ENCODE results near the gene MYO9B. TPM values are rescaled to one million over a fixed set of nuclear protein-coding genes. Genes with fewer than 3 reads are reported as not detected.
A peak's percentile ranks its signal among the peaks of the same experiment; 100 is the strongest.

MYO9B gene
- total RNA-seq, 1 donor from 2014 or later: 33.2 TPM

- ATAC-seq (no peak), DNase-seq (ENCODE audit: missing footprints) (no peak)
- intact Hi-C loops (cut with DNase I): loop anchor here (1.0 kb wide), 1 partner anchor 281 kb away; no protein-coding TSS in a partner anchor
Observed at GRCh38 chr19:17052439-17052838, 23.1 kb upstream of the MYO9B start.

DNA sequence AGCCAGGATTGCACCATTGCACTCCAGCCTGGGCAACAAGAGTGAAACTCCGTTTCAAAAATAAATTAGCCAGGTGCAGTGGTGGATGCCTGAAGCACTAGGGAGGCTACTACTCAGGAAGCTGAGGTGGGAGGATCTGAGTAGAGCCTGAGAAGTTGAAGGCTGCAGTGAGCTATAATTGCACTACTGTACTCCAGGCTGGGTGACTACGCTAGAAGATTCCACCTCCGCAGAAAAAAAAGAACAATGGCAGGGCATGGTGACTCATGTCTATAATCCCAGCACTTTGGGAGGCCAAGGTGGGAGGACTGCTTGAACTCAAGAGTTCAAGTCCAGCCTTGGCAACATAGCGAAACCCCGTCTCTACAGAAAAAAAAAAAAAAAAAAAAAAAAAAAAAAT is 20.8 kb upstream of the MYO9B start:
- intact Hi-C loops (cut with DNase I): no loop called here
- ATAC-seq (no peak), DNase-seq (ENCODE audit: missing footprints) (no peak)

- ATAC-seq (no peak), DNase-seq (ENCODE audit: missing footprints) (peak; percentile 43)
- intact Hi-C loops (cut with DNase I): no loop called here
Observed at GRCh38 chr19:17055636-17056035, 19.9 kb upstream of the MYO9B start.

GRCh38 chr19:17058236-17058635 is 17.3 kb upstream of the MYO9B start:
- DNase-seq (ENCODE audit: missing footprints) (no peak), ATAC-seq (no peak)
- intact Hi-C loops (cut with DNase I): no loop called here

DNA sequence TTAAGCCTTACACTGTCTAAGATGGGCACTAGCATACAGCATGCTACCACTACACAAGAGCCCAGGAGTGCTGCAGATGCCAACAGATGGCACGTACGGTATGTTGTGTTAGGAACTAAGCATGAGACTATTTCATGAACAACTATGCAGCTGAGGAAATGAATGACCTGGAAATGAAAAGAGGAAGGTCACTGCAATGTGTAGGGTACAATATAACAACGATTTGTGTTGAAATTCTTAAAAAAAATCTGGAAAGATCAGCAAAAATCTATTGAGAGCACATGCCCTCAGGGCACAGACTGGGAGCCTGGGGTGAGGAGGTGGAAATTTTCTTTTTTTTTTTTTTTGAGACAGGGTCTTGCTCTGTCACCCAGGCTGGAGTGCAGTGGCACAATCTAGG is 14.8 kb upstream of the MYO9B start:
- no peak for DNase-seq (ENCODE audit: missing footprints)
- intact Hi-C loops (cut with DNase I): no loop called here
- ATAC-seq: no peak

GRCh38 chr19:17061205-17061604 is 14.4 kb upstream of the MYO9B start:
- no peak for DNase-seq (ENCODE audit: missing footprints)
- intact Hi-C loops (cut with DNase I): no loop called here
- no peak for ATAC-seq

- ATAC-seq: no peak
- intact Hi-C loops (cut with DNase I): no loop called here
Observed at GRCh38 chr19:17061691-17062090, 13.9 kb upstream of the MYO9B start.

DNA sequence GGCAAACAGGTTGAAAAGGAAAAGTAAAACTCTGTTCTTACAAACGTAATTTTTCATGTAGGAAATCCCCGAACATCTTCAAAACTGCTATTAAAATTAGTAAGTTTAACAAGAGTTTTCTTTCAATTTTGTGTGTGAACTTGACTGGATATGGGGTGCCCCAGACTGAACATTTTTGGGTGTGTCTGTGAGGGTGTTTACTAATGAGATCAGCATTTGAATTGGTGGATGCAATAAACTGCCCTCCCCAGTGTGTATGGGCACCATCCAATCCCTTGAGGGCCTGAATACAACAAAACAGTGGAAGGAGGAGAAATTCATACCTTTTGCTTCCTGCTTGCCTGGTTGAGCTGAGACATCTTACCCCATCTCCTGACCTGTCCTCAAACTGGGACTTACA is 12.1 kb upstream of the MYO9B start:
- ATAC-seq (no peak), DNase-seq (ENCODE audit: missing footprints) (no peak)
- intact Hi-C loops (cut with DNase I): no loop called here

More at GRCh38 chr19:17061691-17062090, 13.9 kb upstream of the MYO9B start:
- DNase-seq (ENCODE audit: missing footprints): no peak

GRCh38 chr19:17069193-17069592 is 6.4 kb upstream of the MYO9B start:
- no peak for ATAC-seq
- intact Hi-C loops (cut with DNase I): loop anchor here (5.0 kb wide), 1 partner anchor 98 kb away; no protein-coding TSS in a partner anchor
- DNase-seq (ENCODE audit: missing footprints): no peak

DNA sequence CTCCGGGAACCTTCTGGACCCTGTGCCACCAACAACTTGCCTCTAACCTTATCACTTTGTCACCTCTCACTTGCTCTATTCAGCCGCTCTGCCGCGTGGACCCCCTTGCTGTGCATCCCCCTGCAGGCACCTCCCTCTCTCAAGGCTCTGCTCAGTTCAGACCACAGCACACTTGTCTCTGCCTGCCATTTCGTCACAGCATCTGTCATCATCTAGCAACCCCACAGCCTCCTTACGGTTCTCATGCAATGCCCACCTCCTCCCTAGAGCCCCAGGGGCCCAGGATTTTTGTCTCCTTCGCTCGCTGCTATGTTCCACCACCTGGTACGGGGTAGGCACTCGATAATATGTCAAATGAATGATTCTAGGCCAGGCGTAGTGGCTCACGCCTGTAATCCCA is 5.2 kb upstream of the MYO9B start:
- DNase-seq (ENCODE audit: missing footprints): no peak
- intact Hi-C loops (cut with DNase I): no loop called here
- no peak for ATAC-seq

GRCh38 chr19:17070912-17071311 is 4.7 kb upstream of the MYO9B start:
- DNase-seq (ENCODE audit: missing footprints): no peak
- intact Hi-C loops (cut with DNase I): no loop called here
- ATAC-seq: no peak

DNA sequence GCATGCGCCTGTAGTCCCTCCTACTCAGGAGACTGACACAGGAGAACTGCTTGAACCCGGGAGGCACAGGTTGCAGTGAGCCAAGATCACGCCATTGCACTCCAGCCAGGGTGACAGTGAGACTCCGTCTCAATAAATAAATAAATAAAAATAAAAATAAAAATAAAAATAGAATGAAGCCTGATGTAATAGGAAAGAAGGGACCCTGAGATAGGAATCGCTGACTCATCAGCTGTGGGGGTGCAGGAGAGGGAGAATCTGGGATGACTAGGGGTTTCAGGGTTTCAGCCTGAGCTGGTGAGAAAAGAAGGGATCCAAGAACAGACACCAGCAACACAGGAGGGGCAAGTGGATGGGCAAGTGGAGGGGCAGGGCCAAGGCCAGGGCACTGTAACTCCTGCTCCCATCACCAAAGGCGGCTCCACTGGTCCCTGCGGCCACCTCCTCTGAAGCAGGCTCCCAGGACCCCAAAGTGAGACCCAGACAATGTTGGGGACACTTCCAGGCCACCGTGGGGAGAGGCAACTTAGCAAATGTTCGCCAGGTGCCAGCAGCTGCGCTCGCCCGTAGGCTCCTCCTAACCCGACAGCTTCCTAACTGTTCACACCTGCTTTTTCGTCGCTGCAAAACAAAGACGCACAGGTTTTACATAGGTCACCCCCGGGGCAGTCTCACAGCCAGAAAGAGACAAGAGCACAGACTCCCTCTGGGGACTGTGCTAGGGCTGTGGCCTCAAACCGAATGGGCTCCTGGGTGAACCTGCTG is 1.5 kb upstream of the MYO9B start:
- DNase-seq (ENCODE audit: missing footprints) (no peak), ATAC-seq (no peak)
- intact Hi-C loops (cut with DNase I): no loop called here

GRCh38 chr19:17074634-17075034 is 943 bp upstream of the MYO9B start:
- DNase-seq (ENCODE audit: missing footprints) (no peak), ATAC-seq (no peak)
- intact Hi-C loops (cut with DNase I): loop anchor here (5.0 kb wide), 1 partner anchor 153 kb away; the partner anchor contains the start of gene OCEL1

DNA sequence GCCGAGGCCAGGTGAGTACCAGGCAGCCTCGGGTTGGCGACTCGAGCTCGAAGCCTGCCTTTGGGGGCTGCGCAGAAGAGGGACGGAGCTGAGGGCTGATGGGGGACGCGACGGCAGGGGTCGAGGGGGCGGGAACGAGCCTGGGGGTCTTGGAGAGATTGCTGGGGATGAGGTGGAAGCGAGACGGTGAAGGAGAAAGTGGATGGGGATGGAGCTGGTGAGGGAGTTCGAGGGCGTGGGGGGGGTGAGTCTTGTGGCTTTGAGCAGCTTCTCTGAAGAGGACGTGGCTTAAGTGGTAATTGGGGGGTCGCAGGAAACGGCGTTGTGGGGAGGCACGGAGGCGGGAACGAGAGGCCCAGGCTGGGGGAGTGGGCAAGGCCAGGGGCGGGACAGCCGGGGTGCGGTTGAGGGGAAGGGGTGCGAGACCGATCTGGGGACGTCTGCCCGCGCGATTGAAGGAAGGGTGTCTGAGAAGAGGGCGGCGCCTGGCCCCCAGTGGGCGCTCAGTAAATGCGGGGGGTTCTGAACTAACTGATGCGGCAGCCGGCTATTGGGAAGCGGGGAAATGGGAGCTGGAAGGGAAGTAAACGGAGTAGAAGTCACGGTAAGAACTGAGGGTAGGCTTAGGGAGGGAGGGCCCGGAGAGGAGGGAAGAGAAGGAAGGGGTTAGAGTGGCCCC is 426 bp downstream of the MYO9B start:
- DNase-seq (ENCODE audit: missing footprints): no peak
- intact Hi-C loops (cut with DNase I): loop anchor here (5.0 kb wide), 1 partner anchor 151 kb away; the partner anchor contains the start of gene OCEL1

GRCh38 chr19:17076543-17076991 is 990 bp downstream of the MYO9B start:
- ATAC-seq (no peak), DNase-seq (ENCODE audit: missing footprints) (no peak)
- intact Hi-C loops (cut with DNase I): loop anchor here (5.0 kb wide), 1 partner anchor 151 kb away; the partner anchor contains the start of gene OCEL1

More for the DNA sequence above, 426 bp downstream of the MYO9B start:
- no peak for ATAC-seq

- DNase-seq (ENCODE audit: missing footprints): no peak
- intact Hi-C loops (cut with DNase I): loop anchor here (1.0 to 5.0 kb wide), 2 partner anchors 150 to 165 kb away; partner anchors contain the start of gene OCEL1
- no peak for ATAC-seq
Observed at GRCh38 chr19:17077447-17078028, 2.0 kb downstream of the MYO9B start.

DNA sequence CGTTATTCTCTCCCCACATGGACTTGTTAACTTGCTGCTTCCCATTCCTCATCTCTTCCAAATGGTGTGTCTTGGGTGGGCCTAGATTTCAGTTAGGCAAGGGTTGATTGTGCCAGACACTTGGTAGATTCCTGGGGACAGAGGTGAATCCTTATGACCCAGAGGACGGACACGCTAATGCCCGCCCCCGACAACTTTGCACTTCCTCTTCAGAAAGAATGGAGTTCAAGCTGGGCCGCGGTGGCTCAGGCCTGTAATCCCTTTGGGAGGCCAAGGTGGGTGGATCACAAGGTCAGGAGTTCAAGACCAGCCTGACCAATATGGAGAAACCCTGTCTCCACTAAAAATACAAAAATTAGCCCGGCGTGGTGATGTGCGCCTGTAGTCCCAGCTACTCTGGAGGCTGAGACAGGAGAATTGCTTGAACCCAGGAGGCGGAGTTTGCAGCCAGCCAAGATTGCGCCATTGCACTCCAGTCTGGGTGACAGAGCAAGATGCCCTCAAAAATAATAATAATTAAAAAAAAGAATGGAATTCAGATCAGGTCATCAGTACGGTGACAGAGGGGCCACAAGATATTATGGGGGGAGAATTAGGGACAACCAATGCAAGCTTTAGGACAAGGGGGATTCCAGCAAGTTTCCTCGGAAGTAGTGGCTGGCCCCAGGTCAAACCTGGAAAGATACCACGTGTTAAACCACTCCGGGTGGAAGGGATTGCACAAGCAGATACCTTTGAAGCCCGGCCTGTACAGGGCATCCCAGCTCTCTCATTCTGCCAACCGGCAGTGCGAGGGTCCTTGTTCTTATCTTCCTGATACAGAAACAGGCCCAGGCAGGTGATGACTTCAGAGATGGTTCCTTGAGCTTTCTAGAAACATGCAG is 2.7 kb downstream of the MYO9B start:
- intact Hi-C loops (cut with DNase I): loop anchor here (5.0 kb wide), 1 partner anchor 149 kb away; the partner anchor contains the start of gene OCEL1
- no peak for DNase-seq (ENCODE audit: missing footprints)
- no peak for ATAC-seq

DNA sequence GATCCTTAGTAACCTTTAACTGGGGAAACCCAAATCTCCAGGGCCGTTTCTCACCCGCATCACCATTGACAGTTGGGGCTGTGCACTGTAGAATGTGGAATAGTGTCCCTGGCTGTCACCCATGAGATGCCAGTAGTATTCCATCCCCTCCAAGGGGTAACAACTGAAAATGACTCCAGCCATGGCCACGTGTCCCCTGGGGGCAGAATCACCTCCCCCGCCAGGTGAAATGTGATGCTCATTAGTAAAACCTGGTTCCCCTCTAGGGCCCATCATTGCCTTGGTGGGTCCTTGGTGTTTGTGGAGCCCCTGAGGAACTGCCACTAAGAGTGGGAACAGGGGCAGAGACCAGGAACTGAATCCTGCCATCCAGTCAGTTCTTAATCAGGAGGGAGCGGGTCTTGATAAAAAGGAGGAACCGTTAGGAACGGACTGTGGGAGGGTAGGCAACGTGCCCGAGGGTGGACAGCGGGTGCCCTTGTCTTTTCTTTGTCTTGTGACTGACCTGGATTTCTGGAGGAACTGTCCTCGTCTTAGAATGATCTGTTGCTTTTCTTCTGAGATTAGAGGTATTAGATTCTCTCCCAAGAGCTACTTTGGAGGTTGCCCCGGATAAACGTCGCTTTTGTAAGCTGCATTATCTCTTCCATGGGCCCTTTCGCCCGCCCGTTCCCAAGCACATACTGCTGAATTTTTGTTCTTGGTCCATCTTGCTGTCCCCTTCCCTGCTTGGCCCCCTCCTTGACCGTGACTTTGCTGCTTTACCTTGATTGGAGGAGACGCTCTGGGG is 3.5 kb downstream of the MYO9B start:
- ATAC-seq (no peak), DNase-seq (ENCODE audit: missing footprints) (no peak)
- intact Hi-C loops (cut with DNase I): loop anchor here (5.0 kb wide), 1 partner anchor 148 kb away; the partner anchor contains the start of gene OCEL1

Measured in Right ventricle myocardium inferior (tissue), 1 donor.